ENCODE data around the gene CRHR1. TPM values are rescaled to one million over a fixed set of nuclear protein-coding genes. Genes with fewer than 3 reads are reported as not detected.

The CRHR1 gene
- polyA plus RNA-seq, 6 donors from 2014 or later: not detected

DNA sequence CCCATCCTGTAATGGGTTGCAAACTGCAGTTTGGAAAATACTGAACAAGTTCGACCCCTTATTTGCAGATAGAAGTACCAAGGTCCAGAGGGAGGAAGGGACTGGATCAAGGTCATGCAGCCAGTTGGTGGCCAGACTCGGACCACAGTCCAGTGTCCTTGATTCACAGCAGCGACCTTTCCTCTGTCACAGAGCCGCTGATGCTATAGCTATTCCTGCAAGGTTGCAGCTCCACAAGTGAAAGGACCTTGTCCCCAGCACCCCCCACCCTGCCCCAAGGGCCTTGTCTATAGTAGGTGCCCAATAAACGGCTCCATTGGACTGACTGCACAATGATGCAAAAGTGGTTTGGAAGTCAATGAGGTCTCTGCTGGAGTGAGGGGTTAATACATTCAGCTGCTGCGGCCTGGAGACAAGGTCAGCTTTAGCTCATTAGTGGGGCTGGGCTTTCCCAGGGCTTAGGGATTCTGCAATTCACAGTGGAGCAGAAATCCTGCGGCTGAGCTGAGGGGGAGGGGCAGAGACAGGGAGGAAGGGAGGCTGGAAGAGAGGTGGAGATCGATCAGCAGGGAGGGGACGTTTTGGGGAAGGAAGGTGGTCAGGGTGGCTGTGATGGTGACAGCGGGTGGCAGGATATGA is 13.4 kb upstream of the CRHR1 start:
- Mint-ChIP-seq H3K9me3 (peaks cover 2 to 15% (median 6%) of the 10 kb centered on the region in 7 donors), H3K27ac (no peak overlapping the region), H3K4me1 (no peaks in the 10 kb centered on the region), H3K4me3 (no peak overlapping the region), H3K27me3 (peaks cover 38 to 69% (median 61%) of the 10 kb centered on the region in 3 donors), H3K36me3 (peaks cover 0 to 9% of the 10 kb centered on the region in 2 donors)
- ATAC-seq (ENCODE audit: low read depth in 2 of 2) (no peak), DNase-seq (no peak)

DNA sequence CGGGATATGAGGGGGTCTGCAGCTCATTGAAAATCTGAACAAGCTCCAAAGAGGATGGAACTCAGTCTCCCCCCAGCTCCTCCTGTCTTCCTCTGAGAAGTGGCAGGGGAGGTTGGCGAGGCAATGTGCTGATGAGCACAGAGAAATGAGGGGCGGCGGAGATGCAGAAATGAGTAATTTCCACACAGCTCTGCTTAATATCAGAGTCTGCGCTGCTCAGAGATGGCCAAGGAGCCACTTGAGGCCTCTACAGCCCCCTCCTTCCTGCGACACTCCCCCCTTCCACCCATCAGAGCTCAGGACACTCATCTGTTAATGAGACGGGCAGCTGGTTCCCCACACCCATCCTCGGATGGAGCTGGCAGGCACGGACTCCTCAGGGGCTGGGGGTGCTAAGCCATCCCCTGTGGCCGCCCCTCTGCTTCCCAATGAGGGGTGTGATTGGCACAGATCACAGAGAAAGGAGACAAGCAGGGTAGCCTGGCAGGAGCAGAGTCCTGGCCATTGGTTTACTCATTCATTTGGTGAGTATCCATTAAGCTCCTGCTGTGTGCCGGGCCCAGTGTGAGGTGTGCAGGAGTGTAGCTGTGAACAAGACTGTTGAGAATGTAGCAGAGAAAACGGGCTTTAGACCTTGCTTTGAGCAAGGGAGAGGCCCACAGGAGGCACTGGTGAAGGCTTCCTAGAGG is 12.7 kb upstream of the CRHR1 start:
- ATAC-seq (ENCODE audit: low read depth in 2 of 2): no peak
- no peaks in the 10 kb centered on the region for H3K4me1 Mint-ChIP-seq
- H3K9me3 Mint-ChIP-seq: peaks cover 2 to 15% (median 5%) of the 10 kb centered on the region in 7 donors
- no peak overlapping the region for H3K27ac Mint-ChIP-seq
- H3K4me3 Mint-ChIP-seq: no peak overlapping the region
- peaks cover 4 to 9% of the 10 kb centered on the region in 2 donors for H3K36me3 Mint-ChIP-seq
- DNase-seq: no peak
- H3K27me3 Mint-ChIP-seq: peaks cover 41 to 69% (median 60%) of the 10 kb centered on the region in 3 donors

DNA sequence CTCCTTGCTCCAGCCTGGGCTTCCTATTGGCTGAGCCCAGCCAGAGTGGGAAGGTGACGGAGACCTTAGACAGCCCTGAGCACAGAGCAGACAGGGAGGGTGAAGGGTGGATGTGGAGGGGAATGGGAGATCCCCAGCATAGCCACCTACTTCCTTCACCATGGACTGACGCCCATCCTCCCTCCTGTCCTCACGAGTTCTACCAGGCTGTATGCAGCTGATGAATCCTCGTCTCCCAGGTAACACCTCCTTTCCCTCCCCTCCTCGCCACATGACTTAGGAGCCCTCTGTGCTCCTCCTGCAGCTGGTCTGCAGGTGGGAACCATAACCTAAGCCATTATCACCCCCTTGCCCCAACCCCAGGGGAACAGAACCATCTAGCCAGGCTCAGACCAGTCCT is 9.0 kb upstream of the CRHR1 start:
- Mint-ChIP-seq H3K4me1 (no peaks in the 10 kb centered on the region), H3K36me3 (peaks cover 4 to 9% of the 10 kb centered on the region in 2 donors), H3K9me3 (peaks cover 2 to 15% (median 4%) of the 10 kb centered on the region in 7 donors), H3K27ac (no peak overlapping the region), H3K27me3 (peaks cover 40 to 74% (median 68%) of the 10 kb centered on the region in 3 donors), H3K4me3 (no peak overlapping the region)
- ATAC-seq (ENCODE audit: low read depth in 2 of 2) (no peak), DNase-seq (no peak)

DNA sequence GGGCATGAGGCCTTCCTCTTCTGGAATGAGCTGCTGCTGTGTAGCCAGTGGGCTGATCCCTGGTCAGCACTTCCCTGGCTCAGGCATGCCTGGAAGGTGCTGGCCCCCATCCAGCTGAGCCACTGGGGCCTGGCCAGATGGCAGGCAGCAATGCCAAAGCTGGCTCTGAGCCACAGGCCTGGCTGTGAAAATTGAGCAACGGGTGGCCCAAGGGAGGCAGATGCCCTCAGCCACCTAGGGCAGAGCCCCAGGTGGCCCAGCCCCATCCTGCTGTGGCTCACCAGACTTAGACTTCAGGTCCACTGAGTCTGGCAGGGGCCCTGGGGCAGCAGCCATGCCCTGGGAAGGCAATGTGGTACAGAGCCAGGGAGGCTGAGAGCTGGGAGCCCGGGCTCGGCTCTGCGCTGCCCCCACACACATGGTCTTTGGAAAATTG is 8.5 kb upstream of the CRHR1 start:
- H3K4me3 Mint-ChIP-seq: no peak overlapping the region
- DNase-seq (no peak), ATAC-seq (ENCODE audit: low read depth in 2 of 2) (no peak)
- H3K27ac Mint-ChIP-seq: no peak overlapping the region
- H3K4me1 Mint-ChIP-seq: no peaks in the 10 kb centered on the region
- peaks cover 2 to 15% (median 4%) of the 10 kb centered on the region in 7 donors for H3K9me3 Mint-ChIP-seq
- H3K36me3 Mint-ChIP-seq: peaks cover 4 to 9% of the 10 kb centered on the region in 2 donors
- H3K27me3 Mint-ChIP-seq: peaks cover 41 to 74% (median 69%) of the 10 kb centered on the region in 3 donors

DNA sequence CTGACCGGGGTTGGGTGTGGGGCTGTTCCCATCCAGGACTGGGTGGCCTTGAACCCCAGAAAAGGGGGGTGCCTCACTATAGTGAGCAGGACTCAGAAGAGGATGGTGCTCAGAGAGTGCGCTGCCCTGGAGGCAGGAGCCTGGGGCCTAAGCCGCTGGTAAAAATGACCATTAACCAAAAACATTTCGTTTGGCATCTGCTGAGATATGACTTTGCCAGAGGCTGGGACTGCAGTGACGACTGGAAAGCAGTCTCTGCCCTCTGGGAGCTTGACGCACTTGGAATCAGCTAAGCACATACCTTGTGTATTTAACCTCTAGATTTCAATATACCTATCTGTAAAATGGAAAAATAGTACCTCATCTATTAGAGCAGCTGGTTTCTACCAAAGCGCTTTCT is 7.2 kb upstream of the CRHR1 start:
- peaks cover 4 to 9% of the 10 kb centered on the region in 2 donors for H3K36me3 Mint-ChIP-seq
- no peak for ATAC-seq (ENCODE audit: low read depth in 2 of 2)
- H3K4me1 Mint-ChIP-seq: no peaks in the 10 kb centered on the region
- no peak for DNase-seq
- H3K4me3 Mint-ChIP-seq: no peak overlapping the region
- H3K27ac Mint-ChIP-seq: no peak overlapping the region
- peaks cover 42 to 74% (median 73%) of the 10 kb centered on the region in 3 donors for H3K27me3 Mint-ChIP-seq
- H3K9me3 Mint-ChIP-seq: peaks cover 2 to 15% (median 4%) of the 10 kb centered on the region in 7 donors

DNA sequence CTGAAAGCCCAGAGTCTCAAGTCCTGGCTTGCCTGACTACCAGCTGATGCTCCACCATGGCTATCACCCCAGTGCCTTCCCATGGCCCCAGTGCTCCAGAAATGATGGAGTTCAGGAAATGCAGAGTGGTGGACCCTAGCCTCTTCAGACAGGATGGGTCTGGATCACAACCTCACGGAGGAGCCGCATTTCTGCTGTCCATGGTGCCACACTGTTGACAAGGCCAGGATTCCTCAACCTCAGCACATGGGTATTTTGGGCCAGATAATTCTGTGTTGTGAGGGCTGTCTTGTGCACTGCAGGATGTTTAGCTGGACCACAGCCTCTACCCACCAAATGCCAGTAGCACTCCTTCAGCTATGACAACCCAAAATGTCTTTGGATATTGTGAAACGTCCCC is 6.7 kb upstream of the CRHR1 start:
- ATAC-seq (ENCODE audit: low read depth in 2 of 2) (no peak), DNase-seq (no peak)
- no peak overlapping the region for H3K27ac Mint-ChIP-seq
- H3K4me1 Mint-ChIP-seq: no peaks in the 10 kb centered on the region
- peaks cover 46 to 79% (median 78%) of the 10 kb centered on the region in 3 donors for H3K27me3 Mint-ChIP-seq
- peaks cover 2 to 15% (median 4%) of the 10 kb centered on the region in 7 donors for H3K9me3 Mint-ChIP-seq
- no peak overlapping the region for H3K4me3 Mint-ChIP-seq
- peaks cover 4 to 9% of the 10 kb centered on the region in 2 donors for H3K36me3 Mint-ChIP-seq

DNA sequence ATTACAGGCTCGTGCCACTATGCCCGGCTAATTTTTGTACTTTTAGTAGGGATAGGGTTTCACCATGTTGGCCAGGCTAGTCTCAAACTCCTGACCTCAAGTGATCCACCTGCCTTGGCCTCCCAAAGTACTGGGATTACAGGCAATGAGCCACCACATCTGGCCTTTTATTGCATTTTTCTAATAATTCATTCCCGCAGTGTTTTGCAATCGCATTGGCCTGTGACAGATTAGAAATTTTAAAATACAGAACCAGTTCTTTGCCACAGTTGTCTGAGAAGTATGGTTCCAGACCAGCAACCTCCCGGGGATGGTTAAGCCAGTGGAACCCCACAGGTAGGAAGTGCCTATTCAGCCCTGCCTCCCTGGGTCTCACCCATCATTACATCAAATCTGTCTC is 3.2 kb upstream of the CRHR1 start:
- peak overlapping the region in 1 of 6 donors; percentile 38 for H3K27ac Mint-ChIP-seq
- H3K27me3 Mint-ChIP-seq: peaks cover 53 to 85% (median 68%) of the 10 kb centered on the region in 3 donors
- H3K36me3 Mint-ChIP-seq: peaks cover 0 to 4% of the 10 kb centered on the region in 2 donors
- no peak overlapping the region for H3K4me3 Mint-ChIP-seq
- H3K9me3 Mint-ChIP-seq: peaks cover 0 to 2% (median 0%) of the 10 kb centered on the region in 7 donors
- peaks cover 0 to 7% (median 0%) of the 10 kb centered on the region in 3 donors for H3K4me1 Mint-ChIP-seq
- DNase-seq (no peak), ATAC-seq (ENCODE audit: low read depth in 2 of 2) (no peak)

DNA sequence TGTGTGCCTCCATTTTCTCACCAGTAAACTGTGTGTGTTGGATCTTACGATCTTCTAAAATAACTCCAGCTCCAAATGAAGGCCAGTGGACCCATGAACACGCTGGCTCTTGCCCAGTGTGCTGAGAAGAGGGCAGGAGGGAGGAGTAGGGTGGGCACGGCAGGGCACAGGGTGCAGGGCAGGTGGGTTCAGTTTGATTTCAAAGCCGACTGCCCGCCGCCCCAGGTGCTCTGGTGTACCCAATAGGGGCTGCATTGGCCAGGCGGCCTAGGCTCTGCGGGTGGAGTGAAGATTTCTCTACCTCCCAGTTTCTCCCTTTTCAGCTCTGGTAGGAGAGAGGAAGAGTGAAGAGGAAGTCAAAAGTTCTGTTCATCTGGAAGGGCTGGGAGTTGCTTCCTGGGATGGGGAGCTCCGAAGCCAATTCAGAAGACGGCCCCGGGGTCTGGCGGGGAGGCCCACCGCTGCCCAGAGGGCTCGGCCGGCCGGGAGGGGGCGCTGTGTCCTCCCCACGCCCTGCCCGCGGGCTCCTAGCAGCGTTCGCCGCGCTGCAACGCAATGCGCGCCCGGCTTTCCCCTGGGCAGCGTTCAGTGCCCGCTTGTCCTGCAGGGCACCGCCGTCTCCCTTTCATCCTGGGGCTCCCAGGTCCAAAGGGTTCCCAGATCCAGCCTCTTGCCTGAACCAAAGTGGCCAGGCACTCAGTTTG is 1.1 kb upstream of the CRHR1 start:
- H3K9me3 Mint-ChIP-seq: peaks cover 0 to 2% (median 0%) of the 10 kb centered on the region in 7 donors
- peak overlapping the region; percentile 69 to 88 (median 77) for H3K4me3 Mint-ChIP-seq
- no peaks in the 10 kb centered on the region for H3K36me3 Mint-ChIP-seq
- peak; percentile 35 to 41 for ATAC-seq (ENCODE audit: low read depth in 2 of 2)
- H3K27ac Mint-ChIP-seq: peak overlapping the region in 1 of 6 donors; percentile 80
- H3K27me3 Mint-ChIP-seq: peaks cover 58 to 85% (median 75%) of the 10 kb centered on the region in 3 donors
- H3K4me1 Mint-ChIP-seq: peaks cover 0 to 8% (median 0%) of the 10 kb centered on the region in 3 donors
- DNase-seq: no peak

DNA sequence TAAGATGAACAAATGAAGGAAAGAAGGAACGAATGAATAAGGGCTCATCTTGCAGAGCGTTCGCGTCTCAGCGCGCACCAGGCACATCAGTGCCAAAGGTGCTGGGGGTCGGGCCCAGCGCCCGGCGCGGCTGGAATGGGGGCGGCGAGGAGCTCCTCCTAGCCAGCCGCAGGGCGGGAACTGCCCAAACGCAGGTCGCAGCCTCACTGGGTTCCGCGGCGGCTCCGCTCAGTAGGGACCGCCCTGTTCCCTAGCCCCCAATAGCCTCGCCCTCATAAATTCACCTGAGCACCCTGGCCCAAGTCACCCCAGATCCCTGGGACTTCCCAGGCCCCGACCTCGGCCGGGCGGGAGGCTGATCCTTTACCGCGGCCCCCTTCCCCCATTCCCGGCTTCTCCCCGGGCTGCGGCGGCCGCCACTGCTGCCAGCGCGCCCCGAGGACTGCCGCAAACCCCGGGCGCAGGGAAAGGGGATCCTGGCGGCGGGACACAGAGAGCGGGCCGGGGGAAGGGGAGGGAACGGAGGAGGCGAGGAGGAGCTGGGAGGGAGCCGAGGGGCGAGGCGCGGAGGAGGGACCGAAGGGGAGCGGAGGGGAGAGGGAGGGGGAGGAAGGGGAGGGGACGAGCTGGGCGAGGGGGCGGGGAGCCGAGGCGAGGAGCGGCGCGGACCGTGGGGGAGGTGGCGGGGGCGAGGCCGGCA is 377 bp upstream of the CRHR1 start:
- no peak for DNase-seq
- Mint-ChIP-seq H3K36me3 (no peaks in the 10 kb centered on the region), H3K9me3 (peaks cover 0 to 2% (median 0%) of the 10 kb centered on the region in 7 donors), H3K4me3 (peak overlapping the region; percentile 69 to 88 (median 77)), H3K27ac (peak overlapping the region in 1 of 6 donors; percentile 80), H3K4me1 (peaks cover 0 to 8% (median 0%) of the 10 kb centered on the region in 3 donors), H3K27me3 (peaks cover 56 to 87% (median 75%) of the 10 kb centered on the region in 3 donors)
- ATAC-seq (ENCODE audit: low read depth in 2 of 2): peak; percentile 18 to 20

DNA sequence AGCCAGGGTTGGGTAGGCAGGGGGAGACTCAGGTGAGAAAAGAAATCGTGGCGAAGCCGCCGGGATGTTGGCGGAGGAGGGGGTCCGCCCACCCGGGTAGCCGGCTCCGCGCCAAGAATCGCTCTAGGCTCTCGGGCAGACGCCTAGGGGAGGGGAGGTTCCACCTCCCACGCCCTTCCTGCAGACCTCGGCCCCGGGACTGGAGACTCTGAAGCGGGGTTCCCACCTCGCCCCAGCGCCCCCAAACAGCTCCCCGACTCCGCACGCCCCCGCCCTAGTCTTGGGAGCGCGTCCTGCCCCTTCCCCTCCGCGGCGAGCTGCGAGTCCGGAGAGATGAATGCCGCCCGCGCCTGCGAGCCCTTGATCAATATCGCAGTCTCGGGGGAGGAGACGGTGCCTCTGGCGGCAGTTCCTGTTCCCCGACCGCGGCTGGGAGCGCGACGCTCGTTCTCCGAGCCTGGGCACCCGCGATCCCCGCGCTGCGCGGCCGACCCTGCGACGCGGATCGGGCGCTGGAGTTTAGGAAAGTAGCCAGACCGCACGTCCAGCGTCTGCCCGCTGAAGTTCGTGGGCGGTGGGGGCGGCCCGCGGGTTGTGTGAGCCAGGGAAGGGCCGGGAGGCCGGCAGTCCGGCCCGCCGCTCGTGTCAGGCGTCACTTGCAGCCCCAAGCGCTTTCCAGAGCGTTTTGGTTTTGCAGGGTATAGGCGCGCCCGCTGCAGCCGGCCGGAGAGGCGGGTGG is 790 bp downstream of the CRHR1 start:
- Mint-ChIP-seq H3K9me3 (peaks cover 0 to 2% (median 0%) of the 10 kb centered on the region in 7 donors), H3K27ac (no peak overlapping the region), H3K4me3 (peak overlapping the region; percentile 75 to 91 (median 82)), H3K27me3 (peaks cover 55 to 88% (median 74%) of the 10 kb centered on the region in 3 donors), H3K36me3 (no peaks in the 10 kb centered on the region), H3K4me1 (peaks cover 0 to 8% (median 4%) of the 10 kb centered on the region in 3 donors)
- ATAC-seq (ENCODE audit: low read depth in 2 of 2): peak; percentile 55 to 64
- DNase-seq: peak; percentile 15

DNA sequence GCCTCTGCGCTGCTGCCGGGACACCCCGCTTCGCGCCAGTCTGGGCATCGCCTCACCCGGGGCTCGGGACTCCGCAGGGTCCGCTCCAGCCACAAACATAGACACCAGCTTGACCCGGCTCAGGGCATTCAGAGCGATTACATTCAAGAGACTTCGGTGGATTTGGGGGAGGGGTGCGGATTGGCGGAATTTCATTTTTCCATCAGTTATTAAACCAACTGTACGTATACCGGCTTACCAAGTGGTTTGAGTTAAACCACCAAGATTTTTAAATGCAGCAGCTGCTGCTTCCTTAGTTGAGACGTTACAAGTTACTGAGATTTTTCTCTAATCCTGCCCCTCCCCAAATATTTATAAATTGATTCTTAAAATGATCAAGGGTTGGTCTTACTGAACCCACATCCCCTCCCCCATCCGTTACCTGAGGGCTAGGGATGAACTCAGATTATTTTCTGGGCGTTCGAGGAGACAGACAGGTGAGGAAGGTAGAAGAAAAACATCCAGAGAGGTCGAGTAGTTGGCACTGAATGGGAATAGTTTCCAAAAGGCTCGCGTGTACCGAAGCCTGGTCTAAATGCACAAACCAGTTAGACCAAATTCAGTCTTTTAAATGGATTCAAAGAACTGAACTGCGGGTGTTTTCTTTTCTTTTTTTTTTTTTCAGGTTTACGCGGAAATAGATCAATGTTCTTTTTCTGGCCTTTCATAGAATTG is 1.5 kb downstream of the CRHR1 start:
- Mint-ChIP-seq H3K36me3 (no peaks in the 10 kb centered on the region), H3K4me1 (peaks cover 0 to 8% (median 7%) of the 10 kb centered on the region in 3 donors), H3K27me3 (peaks cover 51 to 87% (median 74%) of the 10 kb centered on the region in 3 donors), H3K9me3 (peaks cover 0 to 2% (median 0%) of the 10 kb centered on the region in 7 donors), H3K4me3 (peak overlapping the region; percentile 4 to 81 (median 74)), H3K27ac (no peak overlapping the region)
- ATAC-seq (ENCODE audit: low read depth in 2 of 2): no peak
- no peak for DNase-seq

DNA sequence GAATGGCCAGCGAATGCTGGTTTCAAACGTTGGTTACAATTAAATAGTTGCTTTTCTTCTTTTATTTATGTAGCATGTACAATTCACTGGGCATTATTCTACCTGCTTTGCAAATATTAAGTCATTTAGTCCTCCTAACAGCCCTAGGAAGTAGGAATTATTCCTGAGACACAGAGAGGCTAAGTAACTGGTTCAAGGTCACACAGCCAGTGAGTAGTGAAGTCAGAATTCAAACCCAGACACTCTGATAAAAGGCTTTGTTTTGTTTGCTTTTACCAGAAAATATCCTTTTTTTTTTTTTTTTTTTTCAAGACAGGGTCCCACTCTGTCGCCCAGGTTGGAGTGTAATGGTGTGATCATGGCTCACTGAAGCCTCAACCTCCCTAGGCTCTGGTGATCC is 2.2 kb downstream of the CRHR1 start:
- Mint-ChIP-seq H3K36me3 (no peaks in the 10 kb centered on the region), H3K4me3 (peak overlapping the region in 5 of 8 donors; percentile 34 to 78 (median 73)), H3K4me1 (peaks cover 0 to 8% (median 7%) of the 10 kb centered on the region in 3 donors), H3K9me3 (peaks cover 0 to under 1% (median 0%) of the 10 kb centered on the region in 7 donors), H3K27ac (no peak overlapping the region), H3K27me3 (peaks cover 48 to 87% (median 74%) of the 10 kb centered on the region in 3 donors)
- ATAC-seq (ENCODE audit: low read depth in 2 of 2) (no peak), DNase-seq (no peak)

All from naive B cell (primary cell).